ENCODE measurements around the gene WWC1.

GRCh38 chr5:168327994-168328393 is 36.5 kb downstream of the WWC1 start:
- TF ChIP-seq CTCF (IDR thresholded peaks at IDR 0.05) (no peak), POLR2A (IDR thresholded peaks at IDR 0.05) (no peak)

All from body of pancreas (tissue), 4 donors.